ENCODE results near the gene CLCNKA.

DNA sequence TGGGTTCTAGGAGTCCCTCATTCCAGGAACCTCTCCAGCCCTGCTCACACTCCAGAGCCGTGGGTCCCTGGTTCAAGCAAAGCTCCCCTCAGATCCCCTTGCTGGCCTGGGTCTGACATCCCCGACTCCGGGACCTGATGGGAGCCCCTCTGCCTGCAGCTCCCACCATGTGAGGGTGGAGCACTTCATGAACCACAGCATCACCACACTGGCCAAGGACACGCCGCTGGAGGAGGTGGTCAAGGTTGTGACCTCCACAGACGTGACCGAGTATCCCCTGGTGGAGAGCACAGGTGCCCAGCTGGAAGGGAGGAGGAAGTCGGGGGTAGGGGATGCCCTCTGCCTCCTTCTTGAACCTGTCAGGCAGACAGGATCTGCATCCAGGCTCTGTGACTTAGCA is 9.7 kb downstream of the CLCNKA start:
- TF ChIP-seq CTCF (IDR thresholded peaks at IDR 0.05; ENCODE audit: low read depth, low read length, missing input control) = no peak
- no peak for TF ChIP-seq REST (IDR thresholded peaks at IDR 0.05)
- no peak for TF ChIP-seq ZBTB33 (IDR thresholded peaks at IDR 0.05)
- no peak for TF ChIP-seq HNF4A (conservative IDR thresholded peaks at IDR 0.05)
- no peak for TF ChIP-seq TAF1 (conservative IDR thresholded peaks at IDR 0.05)
- TF ChIP-seq SP1 (IDR thresholded peaks at IDR 0.05) = no peak
- TF ChIP-seq EGR1 (IDR thresholded peaks at IDR 0.05; ENCODE audit: low read depth in 2 of 2) = no peak
